GM06990 (cell line): ENCODE data around the gene TMEM255B.

Source experiments
- DNase-seq: peaks from one replicate; pipeline ENCODE4 v3.0.0-alpha.2; 2011; ENCODE audit not compliant: insufficient read length; ENCODE audit errors: extremely low read depth
- H3K27me3 ChIP-seq: replicated peaks from 2 replicates; pipeline ENCODE4 v1.6.0; 2011; ENCODE audit warnings: low read length; ENCODE audit not compliant: control insufficient read depth, insufficient read depth
- H3K36me3 ChIP-seq: 2 replicates; pipeline ENCODE4 v1.5.1; 2011; ENCODE audit warnings: low read length; ENCODE audit not compliant: control insufficient read depth, insufficient read depth
- H3K4me3 ChIP-seq: replicated peaks from 2 replicates; pipeline ENCODE4 v1.5.1; 2011; ENCODE audit warnings: low read depth, mild to moderate bottlenecking, control low read depth, low read length
- TF ChIP-seq, protein P1 (sequence below): IDR thresholded peaks from 2 replicates; pipeline ENCODE4 v1.5.1; 2011; ENCODE audit warnings: low read length, control low read depth, mild to moderate bottlenecking, inconsistent platforms; ENCODE audit not compliant: insufficient read depth, poor library complexity, severe bottlenecking

TMEM255B gene

DNA sequence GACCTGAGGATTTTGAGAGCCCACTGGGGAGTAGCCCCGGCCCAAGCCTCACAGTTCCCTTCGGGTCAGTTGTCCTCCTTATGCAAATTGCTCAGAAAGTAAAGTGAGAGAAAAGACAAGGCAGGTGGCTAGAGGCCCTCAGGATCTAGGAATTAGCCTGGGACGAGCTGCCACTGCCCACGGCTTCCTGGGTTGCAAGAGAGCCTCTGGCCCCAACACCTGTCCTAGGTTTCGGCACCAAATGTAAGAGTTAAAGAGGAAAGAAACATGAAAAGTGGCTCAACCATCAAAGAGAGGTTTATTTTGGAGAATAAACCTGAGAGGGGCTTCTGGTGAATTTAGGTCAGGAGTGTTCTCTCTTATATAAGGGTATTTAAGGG, 25.6 kb downstream of the TMEM255B start:
- Histone ChIP-seq H3K4me3 (no peak overlapping the region), H3K27me3 (no peaks in the 10 kb centered on the region; the same call in none of the 2 replicates), H3K36me3 (no peaks in the 10 kb centered on the region)
- no peak for DNase-seq
- TF ChIP-seq, protein P1, sequence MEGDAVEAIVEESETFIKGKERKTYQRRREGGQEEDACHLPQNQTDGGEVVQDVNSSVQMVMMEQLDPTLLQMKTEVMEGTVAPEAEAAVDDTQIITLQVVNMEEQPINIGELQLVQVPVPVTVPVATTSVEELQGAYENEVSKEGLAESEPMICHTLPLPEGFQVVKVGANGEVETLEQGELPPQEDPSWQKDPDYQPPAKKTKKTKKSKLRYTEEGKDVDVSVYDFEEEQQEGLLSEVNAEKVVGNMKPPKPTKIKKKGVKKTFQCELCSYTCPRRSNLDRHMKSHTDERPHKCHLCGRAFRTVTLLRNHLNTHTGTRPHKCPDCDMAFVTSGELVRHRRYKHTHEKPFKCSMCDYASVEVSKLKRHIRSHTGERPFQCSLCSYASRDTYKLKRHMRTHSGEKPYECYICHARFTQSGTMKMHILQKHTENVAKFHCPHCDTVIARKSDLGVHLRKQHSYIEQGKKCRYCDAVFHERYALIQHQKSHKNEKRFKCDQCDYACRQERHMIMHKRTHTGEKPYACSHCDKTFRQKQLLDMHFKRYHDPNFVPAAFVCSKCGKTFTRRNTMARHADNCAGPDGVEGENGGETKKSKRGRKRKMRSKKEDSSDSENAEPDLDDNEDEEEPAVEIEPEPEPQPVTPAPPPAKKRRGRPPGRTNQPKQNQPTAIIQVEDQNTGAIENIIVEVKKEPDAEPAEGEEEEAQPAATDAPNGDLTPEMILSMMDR: no peak

DNA sequence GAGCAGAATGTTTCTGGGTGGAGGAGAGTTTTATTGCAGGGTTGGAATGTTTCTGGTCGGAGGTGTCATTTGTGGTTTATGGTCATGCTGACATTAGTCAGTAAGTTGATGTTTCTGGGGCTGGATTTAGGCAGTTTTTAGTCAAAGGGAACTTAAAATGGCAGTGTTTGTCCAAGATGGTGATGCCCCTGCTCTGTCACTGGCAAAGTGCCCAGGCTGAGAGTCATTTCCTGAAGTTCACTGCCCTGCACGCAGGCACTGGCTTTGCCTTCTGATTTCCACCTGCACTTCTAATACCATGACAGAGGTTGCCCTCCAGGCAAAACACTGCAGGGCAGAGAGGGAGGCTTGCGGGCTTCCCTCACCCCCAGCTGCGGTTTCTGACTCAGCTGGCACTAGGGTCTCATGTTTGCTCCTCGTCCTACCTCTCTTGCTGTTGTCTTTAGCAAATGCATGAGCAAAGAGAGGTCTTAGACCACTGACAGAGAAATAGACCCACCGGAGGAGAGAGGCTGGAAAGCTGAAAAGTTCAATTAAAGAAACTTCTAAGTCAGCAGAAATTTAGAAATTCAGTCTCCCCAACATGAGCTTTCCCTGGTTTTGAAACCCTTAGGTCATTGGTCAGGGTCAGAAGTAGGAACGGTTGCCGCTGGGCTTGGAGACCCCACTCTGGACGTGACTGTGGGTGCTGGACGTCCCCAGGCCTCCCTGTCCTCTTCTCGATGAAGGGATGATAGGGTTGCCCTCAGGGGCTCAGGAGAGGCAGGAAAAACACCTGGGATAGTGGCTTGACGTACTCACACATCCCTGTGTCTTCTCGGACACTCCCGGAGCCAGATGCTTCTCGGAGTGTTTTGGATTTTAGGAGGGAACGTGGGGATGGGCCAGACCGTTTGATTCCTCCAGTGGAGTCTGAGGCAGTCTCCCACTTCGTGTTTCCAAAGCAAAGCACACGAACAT, 26.3 kb downstream of the TMEM255B start:
- TF ChIP-seq, protein P1: no peak
- Histone ChIP-seq H3K27me3 (no peaks in the 10 kb centered on the region; the same call in none of the 2 replicates), H3K4me3 (no peak overlapping the region), H3K36me3 (no peaks in the 10 kb centered on the region)
- DNase-seq: no peak

DNA sequence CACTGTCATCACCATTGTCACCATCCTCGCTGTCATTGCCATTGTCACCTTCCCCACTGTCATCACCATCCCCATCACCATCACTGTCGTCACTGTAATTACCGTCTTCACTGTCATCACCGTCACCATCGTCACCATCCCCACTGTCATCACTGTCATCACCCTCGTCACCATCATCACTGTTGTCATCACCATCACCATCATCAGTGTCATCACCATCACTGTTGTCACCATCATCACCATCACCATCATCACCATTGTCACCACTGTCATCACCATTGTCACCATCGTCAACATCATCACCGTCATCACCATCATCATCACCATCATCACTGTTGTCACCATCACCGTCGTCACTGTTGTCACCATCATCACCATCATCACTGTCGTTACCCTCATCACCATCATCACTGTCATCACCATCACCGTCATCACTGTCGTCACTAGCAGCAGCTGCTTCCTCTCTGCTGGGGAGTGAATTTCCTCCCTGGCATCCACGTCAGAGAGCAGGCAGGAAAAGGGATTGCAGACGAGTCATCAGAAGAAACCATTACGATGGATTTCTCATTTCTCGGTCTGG, 27.3 kb downstream of the TMEM255B start:
- no peak overlapping the region for H3K4me3 ChIP-seq
- no peak for DNase-seq
- no peaks in the 10 kb centered on the region for H3K36me3 ChIP-seq
- TF ChIP-seq, protein P1: no peak
- no peaks in the 10 kb centered on the region; the same call in none of the 2 replicates for H3K27me3 ChIP-seq

DNA sequence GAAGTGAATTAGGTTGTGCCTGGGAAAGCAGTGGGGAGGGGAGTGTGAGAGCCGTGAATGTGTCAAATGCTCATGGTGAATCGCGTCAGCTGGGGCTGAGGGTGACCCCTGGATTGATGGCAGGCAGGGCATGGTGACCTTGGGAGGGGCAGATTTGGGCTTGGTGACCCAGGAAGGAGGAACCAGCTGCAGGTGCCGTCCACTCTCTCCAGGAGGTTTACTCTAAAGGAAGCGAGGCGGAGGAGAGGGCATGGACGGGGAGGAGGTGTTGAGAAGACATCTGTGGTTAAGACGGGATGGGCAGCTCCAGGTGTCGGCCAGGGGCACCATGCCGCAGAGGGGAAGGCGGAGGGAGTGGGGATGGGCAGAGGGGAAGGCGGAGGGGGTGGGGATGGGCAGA, 28.7 kb downstream of the TMEM255B start:
- Histone ChIP-seq H3K4me3 (no peak overlapping the region), H3K27me3 (no peaks in the 10 kb centered on the region; the same call in none of the 2 replicates), H3K36me3 (no peaks in the 10 kb centered on the region)
- TF ChIP-seq, protein P1: no peak
- DNase-seq: no peak

DNA sequence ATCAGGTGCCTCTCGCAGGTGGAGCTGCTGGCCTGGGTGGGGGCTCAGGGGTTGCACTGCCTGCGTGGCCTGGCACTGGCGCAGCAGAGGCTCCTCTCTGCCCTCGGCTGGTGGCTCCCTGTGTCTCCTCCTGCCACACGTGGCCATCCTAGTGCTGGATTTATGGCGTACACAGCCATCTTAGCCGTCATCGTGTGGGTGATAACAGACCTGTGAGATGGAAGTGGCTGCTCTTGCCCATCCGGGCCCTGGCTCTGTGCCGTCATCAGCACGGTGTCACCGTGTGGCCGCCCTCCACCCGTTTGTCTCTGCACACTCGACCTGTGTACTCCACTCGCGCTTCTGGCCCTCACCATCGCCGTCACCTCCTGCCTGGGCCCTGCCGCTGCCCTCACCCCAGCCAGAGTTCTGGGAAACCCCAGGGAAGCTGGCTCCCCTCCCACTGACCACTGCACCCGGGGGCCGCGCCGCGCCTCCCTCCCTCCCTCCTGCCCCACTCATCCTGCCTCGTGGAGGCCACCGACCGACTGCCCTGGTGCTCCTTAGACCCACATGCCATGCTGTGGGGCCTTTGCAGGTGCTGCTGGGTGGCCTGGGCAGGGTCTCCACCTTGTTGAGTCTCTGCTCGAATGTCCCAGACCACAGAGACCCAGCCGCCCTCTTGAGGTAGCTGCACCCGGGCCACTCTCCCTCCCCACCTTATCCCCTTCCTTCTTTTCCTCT, 29.5 kb downstream of the TMEM255B start:
- H3K4me3 ChIP-seq: no peak overlapping the region
- TF ChIP-seq, protein P1: no peak
- DNase-seq: no peak
- no peaks in the 10 kb centered on the region; the same call in none of the 2 replicates for H3K27me3 ChIP-seq
- no peaks in the 10 kb centered on the region for H3K36me3 ChIP-seq
